Measurements from ENCODE around the gene PRKD1.

PRKD1 gene

GRCh38 chr14:29817767-29818405 lies 109.8 kb downstream of the PRKD1 start:
- no peaks in the 10 kb centered on the region for H4K20me1 ChIP-seq (ENCODE audit: insufficient read depth, low read length, poor library complexity, severe bottlenecking)

DNA sequence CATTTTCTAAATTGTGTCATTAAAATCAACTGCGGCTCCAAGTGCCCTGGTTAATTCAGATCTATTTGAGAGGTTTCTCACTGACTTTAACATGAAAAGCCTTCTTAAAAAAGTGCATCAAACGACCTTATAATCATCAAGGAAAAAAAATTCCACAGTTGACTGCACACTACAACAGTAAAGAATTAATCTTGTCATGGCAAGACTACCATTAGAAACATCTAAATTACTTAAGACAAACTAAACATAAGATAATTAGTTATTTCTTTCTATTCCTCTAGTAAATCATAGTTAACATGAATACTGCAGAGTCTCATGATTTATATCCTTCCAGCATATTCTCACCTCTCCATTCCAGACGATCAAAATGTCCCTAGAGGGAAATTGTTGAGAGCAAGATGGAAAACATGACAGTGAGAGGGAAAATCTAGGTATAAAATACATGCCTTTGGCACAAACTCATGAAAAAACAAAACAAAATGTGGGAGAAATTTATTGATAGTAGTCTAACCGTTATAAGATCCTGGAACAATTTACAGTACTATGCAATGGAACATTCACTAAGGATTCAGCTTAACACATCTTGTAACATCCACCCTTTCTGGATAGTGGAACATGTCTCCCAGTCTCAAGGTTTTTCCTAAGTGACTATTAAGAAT lies 112.5 kb downstream of the PRKD1 start:
- no peak overlapping the region for H2AFZ ChIP-seq (ENCODE audit: low read length)
- no peaks in the 10 kb centered on the region for H3K79me2 ChIP-seq (ENCODE audit: insufficient read depth, low read length)
- no peaks in the 10 kb centered on the region for H3K9me3 ChIP-seq (ENCODE audit: insufficient read depth, low read depth, low read length)
- no peaks in the 10 kb centered on the region for H3K27me3 ChIP-seq (ENCODE audit: insufficient read depth, low read length, poor library complexity, severe bottlenecking)
- TF ChIP-seq, protein P1, sequence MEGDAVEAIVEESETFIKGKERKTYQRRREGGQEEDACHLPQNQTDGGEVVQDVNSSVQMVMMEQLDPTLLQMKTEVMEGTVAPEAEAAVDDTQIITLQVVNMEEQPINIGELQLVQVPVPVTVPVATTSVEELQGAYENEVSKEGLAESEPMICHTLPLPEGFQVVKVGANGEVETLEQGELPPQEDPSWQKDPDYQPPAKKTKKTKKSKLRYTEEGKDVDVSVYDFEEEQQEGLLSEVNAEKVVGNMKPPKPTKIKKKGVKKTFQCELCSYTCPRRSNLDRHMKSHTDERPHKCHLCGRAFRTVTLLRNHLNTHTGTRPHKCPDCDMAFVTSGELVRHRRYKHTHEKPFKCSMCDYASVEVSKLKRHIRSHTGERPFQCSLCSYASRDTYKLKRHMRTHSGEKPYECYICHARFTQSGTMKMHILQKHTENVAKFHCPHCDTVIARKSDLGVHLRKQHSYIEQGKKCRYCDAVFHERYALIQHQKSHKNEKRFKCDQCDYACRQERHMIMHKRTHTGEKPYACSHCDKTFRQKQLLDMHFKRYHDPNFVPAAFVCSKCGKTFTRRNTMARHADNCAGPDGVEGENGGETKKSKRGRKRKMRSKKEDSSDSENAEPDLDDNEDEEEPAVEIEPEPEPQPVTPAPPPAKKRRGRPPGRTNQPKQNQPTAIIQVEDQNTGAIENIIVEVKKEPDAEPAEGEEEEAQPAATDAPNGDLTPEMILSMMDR (conservative IDR thresholded peaks at IDR 0.05; ENCODE audit: low read length): no peak
- TF ChIP-seq EZH2phosphoT487 (IDR thresholded peaks at IDR 0.05; ENCODE audit: borderline replicate concordance): no peak
- no peak overlapping the region for H3K4me2 ChIP-seq (ENCODE audit: low read depth, low read length, poor library complexity, severe bottlenecking)
- H3K9ac ChIP-seq (ENCODE audit: low read depth, low read length, poor library complexity, severe bottlenecking): no peak overlapping the region
- no peaks in the 10 kb centered on the region for H3K4me1 ChIP-seq (ENCODE audit: insufficient read depth, low read length, poor library complexity, severe bottlenecking)
- H3K4me3 ChIP-seq (ENCODE audit: low read length, poor library complexity, severe bottlenecking): no peak overlapping the region
- H4K20me1 ChIP-seq (ENCODE audit: insufficient read depth, low read length, poor library complexity, severe bottlenecking): no peaks in the 10 kb centered on the region
- H3F3A ChIP-seq (ENCODE audit: low read depth): no peaks in the 10 kb centered on the region
- no peaks in the 10 kb centered on the region for H3K9me2 ChIP-seq (replicated peaks; ENCODE audit: low read depth, low read length)
- H3K36me3 ChIP-seq (ENCODE audit: insufficient read depth, low read length): no peaks in the 10 kb centered on the region

More at GRCh38 chr14:29817767-29818405, 109.8 kb downstream of the PRKD1 start:
- no peaks in the 10 kb centered on the region for H3K36me3 ChIP-seq (ENCODE audit: insufficient read depth, low read length)
- no peaks in the 10 kb centered on the region for H3K4me1 ChIP-seq (ENCODE audit: insufficient read depth, low read length, poor library complexity, severe bottlenecking)
- no peak overlapping the region for H2AFZ ChIP-seq (ENCODE audit: low read length)
- TF ChIP-seq, protein P1 (conservative IDR thresholded peaks at IDR 0.05; ENCODE audit: low read length): no peak
- no peak for TF ChIP-seq EZH2phosphoT487 (IDR thresholded peaks at IDR 0.05; ENCODE audit: borderline replicate concordance)
- no peak overlapping the region for H3K9ac ChIP-seq (ENCODE audit: low read depth, low read length, poor library complexity, severe bottlenecking)
- H3K27me3 ChIP-seq (ENCODE audit: insufficient read depth, low read length, poor library complexity, severe bottlenecking): no peaks in the 10 kb centered on the region
- H3K79me2 ChIP-seq (ENCODE audit: insufficient read depth, low read length): no peaks in the 10 kb centered on the region
- H3F3A ChIP-seq (ENCODE audit: low read depth): no peaks in the 10 kb centered on the region
- no peaks in the 10 kb centered on the region for H3K9me2 ChIP-seq (replicated peaks; ENCODE audit: low read depth, low read length)
- no peak overlapping the region for H3K4me3 ChIP-seq (ENCODE audit: low read length, poor library complexity, severe bottlenecking)
- no peaks in the 10 kb centered on the region for H3K9me3 ChIP-seq (ENCODE audit: insufficient read depth, low read depth, low read length)
- H3K4me2 ChIP-seq (ENCODE audit: low read depth, low read length, poor library complexity, severe bottlenecking): no peak overlapping the region

DNA sequence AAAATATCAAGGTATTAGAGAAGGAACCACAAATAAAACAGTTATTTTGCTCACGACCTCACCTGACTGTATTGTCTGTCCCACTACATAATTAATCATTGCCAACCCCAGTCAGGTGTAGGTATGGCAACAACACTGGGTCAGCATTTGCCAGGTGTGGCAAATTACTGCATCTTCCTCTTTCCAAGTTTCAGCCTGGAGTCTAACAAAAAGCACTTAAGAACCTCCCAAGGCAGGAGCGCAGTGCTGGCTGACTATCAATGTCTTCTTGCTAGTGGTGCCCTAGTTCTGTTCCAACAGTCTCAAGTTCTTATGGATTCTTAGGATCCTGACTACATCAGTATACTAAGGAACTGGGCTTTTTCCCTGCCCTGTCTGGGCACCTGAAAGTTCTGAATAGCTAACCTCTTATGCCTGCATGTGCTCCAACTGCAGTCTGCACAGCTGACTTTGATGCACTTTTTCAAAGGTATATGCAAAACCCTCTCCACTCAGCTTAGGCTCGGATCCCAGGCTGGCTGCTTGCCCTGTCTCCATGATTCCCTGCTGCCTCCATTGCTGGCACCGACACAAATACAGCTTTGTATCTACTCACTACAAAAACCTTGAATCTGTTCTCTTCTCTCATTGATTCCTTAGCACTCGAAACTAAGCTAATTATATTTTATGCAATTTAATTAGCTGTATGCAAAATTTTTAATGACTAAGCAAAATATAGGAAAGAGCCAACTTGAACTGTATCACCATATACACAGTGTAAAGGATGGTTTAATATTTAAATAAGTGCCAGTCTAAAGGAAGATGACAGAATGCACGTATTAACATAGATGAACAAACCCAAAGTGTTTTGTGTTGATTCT lies 113.3 kb downstream of the PRKD1 start:
- Histone ChIP-seq H3K4me1 (ENCODE audit: insufficient read depth, low read length, poor library complexity, severe bottlenecking) (no peaks in the 10 kb centered on the region), H4K20me1 (ENCODE audit: insufficient read depth, low read length, poor library complexity, severe bottlenecking) (no peaks in the 10 kb centered on the region), H3K36me3 (ENCODE audit: insufficient read depth, low read length) (no peaks in the 10 kb centered on the region), H3K4me2 (ENCODE audit: low read depth, low read length, poor library complexity, severe bottlenecking) (no peak overlapping the region), H3K27me3 (ENCODE audit: insufficient read depth, low read length, poor library complexity, severe bottlenecking) (no peaks in the 10 kb centered on the region), H3K9ac (ENCODE audit: low read depth, low read length, poor library complexity, severe bottlenecking) (no peak overlapping the region), H3K4me3 (ENCODE audit: low read length, poor library complexity, severe bottlenecking) (no peak overlapping the region), H3K9me3 (ENCODE audit: insufficient read depth, low read depth, low read length) (no peaks in the 10 kb centered on the region), H2AFZ (ENCODE audit: low read length) (no peak overlapping the region), H3K79me2 (ENCODE audit: insufficient read depth, low read length) (no peaks in the 10 kb centered on the region), H3K9me2 (replicated peaks; ENCODE audit: low read depth, low read length) (no peaks in the 10 kb centered on the region), H3F3A (ENCODE audit: low read depth) (no peaks in the 10 kb centered on the region)
- TF ChIP-seq EZH2phosphoT487 (IDR thresholded peaks at IDR 0.05; ENCODE audit: borderline replicate concordance): no peak
- TF ChIP-seq, protein P1 (conservative IDR thresholded peaks at IDR 0.05; ENCODE audit: low read length): no peak
